Hepatocyte (in vitro differentiated cells): ENCODE measurements around the gene FRA10AC1. TPM values are rescaled to one million over a fixed set of nuclear protein-coding genes. Genes with fewer than 3 reads are reported as not detected.

Experiments
- DNase-seq: peaks from one replicate; pipeline ENCODE4 v3.0.0-alpha.2; 2016; ENCODE audit warnings: low spot score
- H2AFZ ChIP-seq: fragments of 200-600 bp; sonication (generic); 2 replicates; pipeline ENCODE4 v1.6.0; 2016; ENCODE audit warnings: antibody characterized with exemption, mild to moderate bottlenecking
- H3K27ac ChIP-seq: fragments of 200-600 bp; sonication (generic); 2 replicates; pipeline ENCODE4 v1.5.1; 2016; ENCODE audit warnings: mild to moderate bottlenecking
- H3K27me3 ChIP-seq: fragments of 200-600 bp; sonication (generic); 2 replicates; pipeline ENCODE4 v1.6.1; 2016
- H3K36me3 ChIP-seq: fragments of 200-600 bp; sonication (generic); replicated peaks from 2 replicates; pipeline ENCODE4 v1.5.1; 2016; ENCODE audit warnings: low read depth; ENCODE audit not compliant: insufficient read depth
- H3K4me1 ChIP-seq: fragments of 200-600 bp; sonication (generic); 2 replicates; pipeline ENCODE4 v1.5.1; 2016; ENCODE audit warnings: mild to moderate bottlenecking, moderate library complexity; ENCODE audit not compliant: insufficient read depth
- H3K4me2 ChIP-seq: fragments of 200-600 bp; sonication (generic); 2 replicates; pipeline ENCODE4 v1.6.0; 2016
- H3K4me3 ChIP-seq: fragments of 200-600 bp; sonication (generic); 2 replicates; pipeline ENCODE4 v1.5.1; 2016; ENCODE audit warnings: mild to moderate bottlenecking
- H3K79me2 ChIP-seq: fragments of 200-600 bp; sonication (generic); 2 replicates; pipeline ENCODE4 v1.6.0; 2017; ENCODE audit warnings: mild to moderate bottlenecking
- H3K9me2 ChIP-seq: fragments of 200-600 bp; sonication (generic); replicated peaks from 2 replicates; pipeline ENCODE4 v1.6.0; 2017; ENCODE audit warnings: mild to moderate bottlenecking; ENCODE audit not compliant: insufficient read depth
- H3K9me3 ChIP-seq: fragments of 200-600 bp; sonication (generic); 2 replicates; pipeline ENCODE4 v1.5.1; 2016; ENCODE audit warnings: low read depth, mild to moderate bottlenecking
- H4K20me1 ChIP-seq: fragments of 200-600 bp; sonication (generic); 2 replicates; pipeline ENCODE4 v1.6.0; 2016; ENCODE audit warnings: mild to moderate bottlenecking; ENCODE audit not compliant: insufficient read depth, poor library complexity, severe bottlenecking
- EZH2 ChIP-seq: fragments of 200-600 bp; sonication (generic); IDR thresholded peaks from 2 replicates; pipeline ENCODE4 v1.6.1; 2016; ENCODE audit warnings: antibody characterized with exemption, mild to moderate bottlenecking, borderline replicate concordance
- EZH2phosphoT487 ChIP-seq: fragments of 200-600 bp; sonication (generic); IDR thresholded peaks from one replicate; pipeline ENCODE4 v1.6.1; 2018; ENCODE audit warnings: antibody characterized with exemption, mild to moderate bottlenecking, low read depth, moderate library complexity; ENCODE audit not compliant: unreplicated experiment, severe bottlenecking
- WGBS: methylation state at CpG from one replicate; pipeline ENCODE4 v1.1.6; 2016; ENCODE audit warnings: low lambda C conversion rate; ENCODE audit errors: missing lambda C conversion rate; 5-methylcytosine and 5-hydroxymethylcytosine counted together
- polyA plus RNA-seq: library from polyadenylated mRNA; unstranded; fragments of >200 nt; fragmentation: Nextera tagmentation; extraction: Ambion mirVana; gene quantifications from 2 replicates; pipeline ENCODE4 v1.2.1, GENCODE V29; 2016
- total RNA-seq: library from RNA; depleted of rRNA; stranded (reverse); fragments of >200 nt; gene quantifications from 2 replicates; pipeline ENCODE4 v1.2.3, GENCODE V29; 2014
- TF ChIP-seq, protein P1 (sequence below): fragments of 200-600 bp; sonication (generic); IDR thresholded peaks from 2 replicates; pipeline ENCODE4 v1.5.1; 2016; ENCODE audit warnings: antibody characterized with exemption, mild to moderate bottlenecking; ENCODE audit not compliant: poor library complexity

FRA10AC1 gene
- total and polyA plus RNA-seq, 2 experiments from 2014 or later = 11.4 to 14.9 TPM

GRCh38 chr10:93652857-93653256, 49.5 kb downstream of the FRA10AC1 start:
- no peaks in the 10 kb centered on the region for H3K9me2 ChIP-seq
- H3K9me3 ChIP-seq = no peaks in the 10 kb centered on the region
- H3K27me3 ChIP-seq = no peaks in the 10 kb centered on the region
- H3K27ac ChIP-seq = no peak overlapping the region
- no peak overlapping the region for H3K4me3 ChIP-seq
- no peaks in the 10 kb centered on the region for H3K4me1 ChIP-seq
- H3K4me2 ChIP-seq = no peak overlapping the region
- no peaks in the 10 kb centered on the region for H4K20me1 ChIP-seq
- no peaks in the 10 kb centered on the region for H3K79me2 ChIP-seq
- DNase-seq = no peak
- no peak overlapping the region for H2AFZ ChIP-seq
- H3K36me3 ChIP-seq = no peaks in the 10 kb centered on the region
- no peak for TF ChIP-seq EZH2
- TF ChIP-seq, protein P1, sequence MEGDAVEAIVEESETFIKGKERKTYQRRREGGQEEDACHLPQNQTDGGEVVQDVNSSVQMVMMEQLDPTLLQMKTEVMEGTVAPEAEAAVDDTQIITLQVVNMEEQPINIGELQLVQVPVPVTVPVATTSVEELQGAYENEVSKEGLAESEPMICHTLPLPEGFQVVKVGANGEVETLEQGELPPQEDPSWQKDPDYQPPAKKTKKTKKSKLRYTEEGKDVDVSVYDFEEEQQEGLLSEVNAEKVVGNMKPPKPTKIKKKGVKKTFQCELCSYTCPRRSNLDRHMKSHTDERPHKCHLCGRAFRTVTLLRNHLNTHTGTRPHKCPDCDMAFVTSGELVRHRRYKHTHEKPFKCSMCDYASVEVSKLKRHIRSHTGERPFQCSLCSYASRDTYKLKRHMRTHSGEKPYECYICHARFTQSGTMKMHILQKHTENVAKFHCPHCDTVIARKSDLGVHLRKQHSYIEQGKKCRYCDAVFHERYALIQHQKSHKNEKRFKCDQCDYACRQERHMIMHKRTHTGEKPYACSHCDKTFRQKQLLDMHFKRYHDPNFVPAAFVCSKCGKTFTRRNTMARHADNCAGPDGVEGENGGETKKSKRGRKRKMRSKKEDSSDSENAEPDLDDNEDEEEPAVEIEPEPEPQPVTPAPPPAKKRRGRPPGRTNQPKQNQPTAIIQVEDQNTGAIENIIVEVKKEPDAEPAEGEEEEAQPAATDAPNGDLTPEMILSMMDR = no peak
- no peak for TF ChIP-seq EZH2phosphoT487
- WGBS = 83% methylated on average over 1 of the region's 1 CpG

- no peak overlapping the region for H3K4me2 ChIP-seq
- H4K20me1 ChIP-seq = no peaks in the 10 kb centered on the region
- TF ChIP-seq EZH2 (no peak), EZH2phosphoT487 (no peak)
- TF ChIP-seq, protein P1 = no peak
- WGBS = 90% methylated on average over 7 of the region's 7 CpGs
- DNase-seq = no peak
- H3K27me3 ChIP-seq = no peaks in the 10 kb centered on the region
- no peaks in the 10 kb centered on the region for H3K4me1 ChIP-seq
- H3K9me2 ChIP-seq = no peaks in the 10 kb centered on the region
- no peaks in the 10 kb centered on the region for H3K36me3 ChIP-seq
- H3K27ac ChIP-seq = no peak overlapping the region
- no peak overlapping the region for H2AFZ ChIP-seq
- H3K9me3 ChIP-seq = no peaks in the 10 kb centered on the region
- no peaks in the 10 kb centered on the region for H3K79me2 ChIP-seq
- H3K4me3 ChIP-seq = no peak overlapping the region
Observed at GRCh38 chr10:93639791-93640190, 62.6 kb downstream of the FRA10AC1 start.

GRCh38 chr10:93630625-93631557, 71.5 kb downstream of the FRA10AC1 start:
- no peaks in the 10 kb centered on the region for H4K20me1 ChIP-seq
- H3K9me2 ChIP-seq = no peaks in the 10 kb centered on the region
- H3K79me2 ChIP-seq = no peaks in the 10 kb centered on the region
- H3K9me3 ChIP-seq = no peaks in the 10 kb centered on the region
- no peaks in the 10 kb centered on the region for H3K36me3 ChIP-seq
- no peak overlapping the region for H3K27ac ChIP-seq
- H3K4me3 ChIP-seq = no peak overlapping the region
- H3K27me3 ChIP-seq = no peaks in the 10 kb centered on the region
- H2AFZ ChIP-seq = no peak overlapping the region
- 83% methylated on average over 15 of the region's 15 CpGs for whole genome bisulfite sequencing
- TF ChIP-seq EZH2 = no peak
- no peak for TF ChIP-seq EZH2phosphoT487
- TF ChIP-seq, protein P1 = no peak
- no peak for DNase-seq
- H3K4me2 ChIP-seq = no peak overlapping the region
- no peaks in the 10 kb centered on the region for H3K4me1 ChIP-seq
